ENCODE measurements around the gene COX4I1. TPM values are rescaled to one million over a fixed set of nuclear protein-coding genes. Genes with fewer than 3 reads are reported as not detected.

COX4I1 gene
- total RNA-seq, 1 experiment from 2014 or later: 839 TPM

DNA sequence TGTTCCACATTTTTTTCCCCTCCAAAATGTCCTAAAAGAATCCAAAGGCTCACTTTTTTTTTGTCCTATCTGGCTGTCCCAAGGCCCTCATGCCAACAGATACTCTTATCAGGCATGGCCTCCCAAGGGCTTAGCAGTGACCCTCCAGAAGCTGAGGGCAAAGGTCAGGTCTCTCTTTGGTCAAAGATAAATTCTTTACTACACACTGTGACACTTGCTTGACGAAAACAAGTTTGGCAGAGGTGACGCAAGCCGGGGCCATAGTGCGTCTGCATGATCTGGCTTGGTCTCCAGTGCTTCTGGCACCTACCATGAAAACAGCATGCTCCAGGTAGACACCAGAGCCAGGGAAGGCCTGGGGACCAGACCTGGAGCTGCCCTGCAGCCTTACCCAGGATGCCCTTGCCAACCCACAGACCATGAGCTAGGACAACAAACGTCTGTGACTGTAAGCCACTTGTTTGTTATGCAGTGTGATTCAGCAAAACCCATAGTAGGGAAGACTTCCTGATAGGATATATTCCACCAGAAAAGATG is 50.9 kb downstream of the COX4I1 start:
- Histone ChIP-seq H3K4me2 (ENCODE audit: low read length) (no peak overlapping the region), H3K27me3 (ENCODE audit: insufficient read depth, low read length) (0 out of 2 replicates have a peak, but pooled peaks cover 15% of the 10 kb centered on the region), H3K4me3 (replicated peaks in 1 of 2; ENCODE audit: low read depth in 1 of 2, low read length in 2 of 2) (no peak overlapping the region), H3K36me3 (ENCODE audit: control insufficient read depth in 1 of 2, insufficient read depth in 2 of 2, low read length in 2 of 2) (no peaks in the 10 kb centered on the region), H3K9me3 (ENCODE audit: control insufficient read depth in 1 of 2, insufficient read depth in 1 of 2, low read depth in 1 of 2, low read length in 2 of 2) (peaks cover 0 to 7% of the 10 kb centered on the region in 2 experiments; a peak in 1 of 4 replicates), H3K9me2 (ENCODE audit: insufficient read depth) (no peaks in the 10 kb centered on the region), H2AFZ (ENCODE audit: low read depth, low read length, poor library complexity, severe bottlenecking) (no peak overlapping the region), H3K9ac (ENCODE audit: low read length) (no peak overlapping the region), H3K27ac (ENCODE audit: low read depth, low read length) (no peak overlapping the region), H3K79me2 (ENCODE audit: insufficient read depth, low read length) (no peaks in the 10 kb centered on the region), H4K20me1 (ENCODE audit: insufficient read depth) (no peaks in the 10 kb centered on the region), H3K4me1 (ENCODE audit: control insufficient read depth in 1 of 2, insufficient read depth in 2 of 2, low read length in 2 of 2) (no peaks in the 10 kb centered on the region)
- ChIA-PET RAD21 (ENCODE audit: low non-redundant PET in 1 of 2, low total read pairs in 2 of 2, uncharacterized antibody in 2 of 2, unreplicated experiment in 2 of 2) (no interaction called here), CTCF (no interaction called here), POLR2A (no interaction called here)
- DNase-seq (ENCODE audit: low read depth, low spot score) (no peak), ATAC-seq (no peak)
- intact Hi-C loops (cut with micrococcal nuclease): no loop called here
- TF ChIP-seq, protein P1, sequence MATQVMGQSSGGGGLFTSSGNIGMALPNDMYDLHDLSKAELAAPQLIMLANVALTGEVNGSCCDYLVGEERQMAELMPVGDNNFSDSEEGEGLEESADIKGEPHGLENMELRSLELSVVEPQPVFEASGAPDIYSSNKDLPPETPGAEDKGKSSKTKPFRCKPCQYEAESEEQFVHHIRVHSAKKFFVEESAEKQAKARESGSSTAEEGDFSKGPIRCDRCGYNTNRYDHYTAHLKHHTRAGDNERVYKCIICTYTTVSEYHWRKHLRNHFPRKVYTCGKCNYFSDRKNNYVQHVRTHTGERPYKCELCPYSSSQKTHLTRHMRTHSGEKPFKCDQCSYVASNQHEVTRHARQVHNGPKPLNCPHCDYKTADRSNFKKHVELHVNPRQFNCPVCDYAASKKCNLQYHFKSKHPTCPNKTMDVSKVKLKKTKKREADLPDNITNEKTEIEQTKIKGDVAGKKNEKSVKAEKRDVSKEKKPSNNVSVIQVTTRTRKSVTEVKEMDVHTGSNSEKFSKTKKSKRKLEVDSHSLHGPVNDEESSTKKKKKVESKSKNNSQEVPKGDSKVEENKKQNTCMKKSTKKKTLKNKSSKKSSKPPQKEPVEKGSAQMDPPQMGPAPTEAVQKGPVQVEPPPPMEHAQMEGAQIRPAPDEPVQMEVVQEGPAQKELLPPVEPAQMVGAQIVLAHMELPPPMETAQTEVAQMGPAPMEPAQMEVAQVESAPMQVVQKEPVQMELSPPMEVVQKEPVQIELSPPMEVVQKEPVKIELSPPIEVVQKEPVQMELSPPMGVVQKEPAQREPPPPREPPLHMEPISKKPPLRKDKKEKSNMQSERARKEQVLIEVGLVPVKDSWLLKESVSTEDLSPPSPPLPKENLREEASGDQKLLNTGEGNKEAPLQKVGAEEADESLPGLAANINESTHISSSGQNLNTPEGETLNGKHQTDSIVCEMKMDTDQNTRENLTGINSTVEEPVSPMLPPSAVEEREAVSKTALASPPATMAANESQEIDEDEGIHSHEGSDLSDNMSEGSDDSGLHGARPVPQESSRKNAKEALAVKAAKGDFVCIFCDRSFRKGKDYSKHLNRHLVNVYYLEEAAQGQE (IDR thresholded peaks at IDR 0.05; ENCODE audit: low read depth): no peak
- TF ChIP-seq CEBPB (IDR thresholded peaks at IDR 0.05; ENCODE audit: low read depth) (no peak), TCF7L2 (IDR thresholded peaks at IDR 0.05; ENCODE audit: borderline replicate concordance, extremely low read depth, insufficient read depth, insufficient read length) (no peak), ELF1 (IDR thresholded peaks at IDR 0.05; ENCODE audit: borderline replicate concordance, low read depth) (no peak), JUND (IDR thresholded peaks at IDR 0.05) (no peak), EZH2 (IDR thresholded peaks at IDR 0.05) (no peak), RAD21 (IDR thresholded peaks at IDR 0.05; ENCODE audit: low read depth) (no peak), ZNF274 (IDR thresholded peaks at IDR 0.05; ENCODE audit: low read depth, low read length) (no peak), SP1 (IDR thresholded peaks at IDR 0.05; ENCODE audit: low read depth) (no peak), POLR2AphosphoS5 (IDR thresholded peaks at IDR 0.05; ENCODE audit: low read depth, low read length) (no peak), ZFX (IDR thresholded peaks at IDR 0.05) (no peak)
- TF ChIP-seq, protein P2, sequence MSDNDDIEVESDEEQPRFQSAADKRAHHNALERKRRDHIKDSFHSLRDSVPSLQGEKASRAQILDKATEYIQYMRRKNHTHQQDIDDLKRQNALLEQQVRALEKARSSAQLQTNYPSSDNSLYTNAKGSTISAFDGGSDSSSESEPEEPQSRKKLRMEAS (IDR thresholded peaks at IDR 0.05): no peak
- TF ChIP-seq, protein P3, sequence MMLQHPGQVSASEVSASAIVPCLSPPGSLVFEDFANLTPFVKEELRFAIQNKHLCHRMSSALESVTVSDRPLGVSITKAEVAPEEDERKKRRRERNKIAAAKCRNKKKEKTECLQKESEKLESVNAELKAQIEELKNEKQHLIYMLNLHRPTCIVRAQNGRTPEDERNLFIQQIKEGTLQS (IDR thresholded peaks at IDR 0.05): no peak
- BruUV-seq (replicated peaks): no TSS peak

Measured in HCT116 (cell line).